Measurements from ENCODE around the gene COMP.

DNA sequence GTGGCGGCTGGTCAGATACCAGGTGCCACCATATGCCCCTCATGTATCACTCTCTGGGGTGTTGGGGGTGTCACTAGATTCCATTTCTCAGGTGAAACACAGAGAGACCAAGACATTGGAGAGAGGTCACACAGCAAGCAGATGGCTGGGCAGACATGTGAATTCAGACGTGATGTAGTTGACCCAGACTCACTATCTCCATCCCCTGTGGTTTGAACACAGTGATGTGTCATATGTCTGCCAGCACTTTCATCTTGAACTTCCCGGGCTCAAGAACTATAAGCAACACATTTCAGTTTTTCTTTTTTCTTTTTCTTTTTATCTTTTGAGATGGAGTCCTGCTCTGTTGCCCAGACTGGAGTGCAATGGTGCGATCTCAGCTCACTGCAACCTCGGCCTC, 24.6 kb upstream of the COMP start:
- TF ChIP-seq NFYB (CRISPR knock-in tag; conservative IDR thresholded peaks at IDR 0.05; ENCODE audit: low read depth): no peak
- TF ChIP-seq, protein P1, sequence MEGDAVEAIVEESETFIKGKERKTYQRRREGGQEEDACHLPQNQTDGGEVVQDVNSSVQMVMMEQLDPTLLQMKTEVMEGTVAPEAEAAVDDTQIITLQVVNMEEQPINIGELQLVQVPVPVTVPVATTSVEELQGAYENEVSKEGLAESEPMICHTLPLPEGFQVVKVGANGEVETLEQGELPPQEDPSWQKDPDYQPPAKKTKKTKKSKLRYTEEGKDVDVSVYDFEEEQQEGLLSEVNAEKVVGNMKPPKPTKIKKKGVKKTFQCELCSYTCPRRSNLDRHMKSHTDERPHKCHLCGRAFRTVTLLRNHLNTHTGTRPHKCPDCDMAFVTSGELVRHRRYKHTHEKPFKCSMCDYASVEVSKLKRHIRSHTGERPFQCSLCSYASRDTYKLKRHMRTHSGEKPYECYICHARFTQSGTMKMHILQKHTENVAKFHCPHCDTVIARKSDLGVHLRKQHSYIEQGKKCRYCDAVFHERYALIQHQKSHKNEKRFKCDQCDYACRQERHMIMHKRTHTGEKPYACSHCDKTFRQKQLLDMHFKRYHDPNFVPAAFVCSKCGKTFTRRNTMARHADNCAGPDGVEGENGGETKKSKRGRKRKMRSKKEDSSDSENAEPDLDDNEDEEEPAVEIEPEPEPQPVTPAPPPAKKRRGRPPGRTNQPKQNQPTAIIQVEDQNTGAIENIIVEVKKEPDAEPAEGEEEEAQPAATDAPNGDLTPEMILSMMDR (IDR thresholded peaks at IDR 0.05): no peak
- TF ChIP-seq TEAD4 (CRISPR knock-in tag; IDR thresholded peaks at IDR 0.05): no peak
- TF ChIP-seq NR3C1 (CRISPR knock-in tag; conservative IDR thresholded peaks at IDR 0.05; ENCODE audit: low read depth): no peak
- no peak for TF ChIP-seq NR2C2 (CRISPR knock-in tag; IDR thresholded peaks at IDR 0.05)
- no peak for TF ChIP-seq ZNF263 (CRISPR knock-in tag; IDR thresholded peaks at IDR 0.05; ENCODE audit: low read depth)
- no peak for TF ChIP-seq CREB1 (CRISPR knock-in tag; IDR thresholded peaks at IDR 0.05)
- no peak for TF ChIP-seq ZNF416 (CRISPR knock-in tag; IDR thresholded peaks at IDR 0.05)
- TF ChIP-seq ETV6 (CRISPR knock-in tag; IDR thresholded peaks at IDR 0.05): no peak
- no peak for TF ChIP-seq IRF2 (CRISPR knock-in tag; IDR thresholded peaks at IDR 0.05; ENCODE audit: borderline replicate concordance, low read depth)

Measured in WTC11 (cell line).